ENCODE data around the gene UBD. TPM values are rescaled to one million over a fixed set of nuclear protein-coding genes. Genes with fewer than 3 reads are reported as not detected.

The UBD gene
- total and polyA plus RNA-seq, 2 experiments from 2014 or later = not detected

- H4K20me1 ChIP-seq (replicated peaks; ENCODE audit: insufficient read depth) = no peaks in the 10 kb centered on the region
- Mint-ChIP-seq H3K27ac (no peak overlapping the region), H3K36me3 (ENCODE audit: low read depth) (no peaks in the 10 kb centered on the region; the same call in 2 of the 3 replicates), H3K9me3 (no peaks in the 10 kb centered on the region; the same call in 2 of the 3 replicates), H3K27me3 (ENCODE audit: insufficient read depth, low read depth, poor library complexity) (peaks cover 8% of the 10 kb centered on the region), H3K4me3 (no peak overlapping the region), H3K4me1 (peaks cover 22% of the 10 kb centered on the region)
- no peak overlapping the region for H3K4me2 ChIP-seq
- no peak overlapping the region for H3K27ac ChIP-seq (ENCODE audit: low read depth)
- no peaks in the 10 kb centered on the region for H3K27me3 ChIP-seq (ENCODE audit: insufficient read depth)
- TF ChIP-seq EZH2 (IDR thresholded peaks at IDR 0.05; ENCODE audit: low read depth, unreplicated experiment) (no peak), JUNB (IDR thresholded peaks at IDR 0.05; ENCODE audit: unreplicated experiment) (no peak), EZH2phosphoT487 (IDR thresholded peaks at IDR 0.05; ENCODE audit: unreplicated experiment) (no peak), ZNF462 (CRISPR knock-in tag; IDR thresholded peaks at IDR 0.05) (no peak), CREB1 (CRISPR knock-in tag; IDR thresholded peaks at IDR 0.05; ENCODE audit: low read depth) (no peak), ETS1 (IDR thresholded peaks at IDR 0.05) (no peak), POLR2AphosphoS5 (IDR thresholded peaks at IDR 0.05; ENCODE audit: low read depth) (no peak), NANOG (IDR thresholded peaks at IDR 0.05; ENCODE audit: borderline replicate concordance) (no peak), ZNF331 (CRISPR knock-in tag; IDR thresholded peaks at IDR 0.05; ENCODE audit: low read depth) (no peak), ZNF114 (CRISPR knock-in tag; IDR thresholded peaks at IDR 0.05) (no peak), STAT1 (IDR thresholded peaks at IDR 0.05; ENCODE audit: unreplicated experiment) (no peak)
- TF ChIP-seq, protein P1, sequence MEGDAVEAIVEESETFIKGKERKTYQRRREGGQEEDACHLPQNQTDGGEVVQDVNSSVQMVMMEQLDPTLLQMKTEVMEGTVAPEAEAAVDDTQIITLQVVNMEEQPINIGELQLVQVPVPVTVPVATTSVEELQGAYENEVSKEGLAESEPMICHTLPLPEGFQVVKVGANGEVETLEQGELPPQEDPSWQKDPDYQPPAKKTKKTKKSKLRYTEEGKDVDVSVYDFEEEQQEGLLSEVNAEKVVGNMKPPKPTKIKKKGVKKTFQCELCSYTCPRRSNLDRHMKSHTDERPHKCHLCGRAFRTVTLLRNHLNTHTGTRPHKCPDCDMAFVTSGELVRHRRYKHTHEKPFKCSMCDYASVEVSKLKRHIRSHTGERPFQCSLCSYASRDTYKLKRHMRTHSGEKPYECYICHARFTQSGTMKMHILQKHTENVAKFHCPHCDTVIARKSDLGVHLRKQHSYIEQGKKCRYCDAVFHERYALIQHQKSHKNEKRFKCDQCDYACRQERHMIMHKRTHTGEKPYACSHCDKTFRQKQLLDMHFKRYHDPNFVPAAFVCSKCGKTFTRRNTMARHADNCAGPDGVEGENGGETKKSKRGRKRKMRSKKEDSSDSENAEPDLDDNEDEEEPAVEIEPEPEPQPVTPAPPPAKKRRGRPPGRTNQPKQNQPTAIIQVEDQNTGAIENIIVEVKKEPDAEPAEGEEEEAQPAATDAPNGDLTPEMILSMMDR (conservative IDR thresholded peaks at IDR 0.05; ENCODE audit: low read depth in 2 of 2) = no peak
- TF ChIP-seq, protein P2, sequence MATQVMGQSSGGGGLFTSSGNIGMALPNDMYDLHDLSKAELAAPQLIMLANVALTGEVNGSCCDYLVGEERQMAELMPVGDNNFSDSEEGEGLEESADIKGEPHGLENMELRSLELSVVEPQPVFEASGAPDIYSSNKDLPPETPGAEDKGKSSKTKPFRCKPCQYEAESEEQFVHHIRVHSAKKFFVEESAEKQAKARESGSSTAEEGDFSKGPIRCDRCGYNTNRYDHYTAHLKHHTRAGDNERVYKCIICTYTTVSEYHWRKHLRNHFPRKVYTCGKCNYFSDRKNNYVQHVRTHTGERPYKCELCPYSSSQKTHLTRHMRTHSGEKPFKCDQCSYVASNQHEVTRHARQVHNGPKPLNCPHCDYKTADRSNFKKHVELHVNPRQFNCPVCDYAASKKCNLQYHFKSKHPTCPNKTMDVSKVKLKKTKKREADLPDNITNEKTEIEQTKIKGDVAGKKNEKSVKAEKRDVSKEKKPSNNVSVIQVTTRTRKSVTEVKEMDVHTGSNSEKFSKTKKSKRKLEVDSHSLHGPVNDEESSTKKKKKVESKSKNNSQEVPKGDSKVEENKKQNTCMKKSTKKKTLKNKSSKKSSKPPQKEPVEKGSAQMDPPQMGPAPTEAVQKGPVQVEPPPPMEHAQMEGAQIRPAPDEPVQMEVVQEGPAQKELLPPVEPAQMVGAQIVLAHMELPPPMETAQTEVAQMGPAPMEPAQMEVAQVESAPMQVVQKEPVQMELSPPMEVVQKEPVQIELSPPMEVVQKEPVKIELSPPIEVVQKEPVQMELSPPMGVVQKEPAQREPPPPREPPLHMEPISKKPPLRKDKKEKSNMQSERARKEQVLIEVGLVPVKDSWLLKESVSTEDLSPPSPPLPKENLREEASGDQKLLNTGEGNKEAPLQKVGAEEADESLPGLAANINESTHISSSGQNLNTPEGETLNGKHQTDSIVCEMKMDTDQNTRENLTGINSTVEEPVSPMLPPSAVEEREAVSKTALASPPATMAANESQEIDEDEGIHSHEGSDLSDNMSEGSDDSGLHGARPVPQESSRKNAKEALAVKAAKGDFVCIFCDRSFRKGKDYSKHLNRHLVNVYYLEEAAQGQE (IDR thresholded peaks at IDR 0.05; ENCODE audit: unreplicated experiment) = no peak
- H3K9me2 ChIP-seq (ENCODE audit: insufficient read depth) = no peaks in the 10 kb centered on the region
- peaks cover 27% of the 10 kb centered on the region for H3K4me1 ChIP-seq (ENCODE audit: insufficient read depth)
- no peaks in the 10 kb centered on the region for H3K36me3 ChIP-seq (ENCODE audit: insufficient read depth)
- H3K4me3 ChIP-seq = no peak overlapping the region
- DNase-seq (ENCODE audit: low spot score) = no peak
- H3F3A ChIP-seq (replicated peaks; ENCODE audit: low read depth) = no peaks in the 10 kb centered on the region
- ATAC-seq = no peak
- H2AFZ ChIP-seq = no peak overlapping the region
- H3K79me2 ChIP-seq (replicated peaks; ENCODE audit: insufficient read depth) = no peaks in the 10 kb centered on the region
These were observed 30.8 kb upstream of the UBD start for GRCh38 chr6:29590218-29590808.
